Uterus (tissue), 4 donors: ENCODE data around the gene UTP20. TPM values are rescaled to one million over a fixed set of nuclear protein-coding genes. Genes with fewer than 3 reads are reported as not detected.
"Not testable (repeated sequence)": the region's sequence is repeated elsewhere in the genome, so short reads cannot be mapped to it uniquely, and the experiment has no call there.

ENCODE experiments used
- DNase-seq, 2 donors: peaks; one replicate each; pipeline ENCODE4 v3.0.0-alpha.2; 2019 to 2020
- H3K27ac ChIP-seq, 2 donors: fragments of 200-600 bp; sonication (generic); 1 replicate in 1 of 2; 2 replicates in 1 of 2; pipeline ENCODE4 v1.5.1; 2016 to 2018
- H3K27me3 ChIP-seq, 2 donors: fragments of 200-600 bp; sonication (generic); one replicate each; pipeline ENCODE4 v1.5.1; 2018 to 2019; ENCODE audit warnings: control low read depth in 1 of 2
- H3K36me3 ChIP-seq, 2 donors: fragments of 200-600 bp; sonication (generic); one replicate each; pipeline ENCODE4 v1.5.1; 2019; ENCODE audit warnings: control low read depth in 1 of 2
- H3K4me1 ChIP-seq, 2 donors: fragments of 200-600 bp; sonication (generic); one replicate each; pipeline ENCODE4 v1.5.1; 2018 to 2019; ENCODE audit warnings: control low read depth in 1 of 2
- H3K4me3 ChIP-seq, 2 donors: fragments of 200-600 bp; sonication (generic); 1 replicate in 1 of 2; 2 replicates in 1 of 2; pipeline ENCODE4 v1.5.1; 2018 to 2019; ENCODE audit warnings: mild to moderate bottlenecking in 1 of 2
- H3K9me3 ChIP-seq, 2 donors: fragments of 200-600 bp; sonication (generic); one replicate each; pipeline ENCODE4 v1.5.1; 2019; ENCODE audit warnings: control low read depth in 1 of 2
- CTCF ChIP-seq, 4 experiments: fragments of 200-600 bp in 2 of 4; fragments of 450-650 bp in 2 of 4; sonication (generic) in 2 of 4; IDR thresholded peaks; one replicate each; pipeline ENCODE4 v1.5.1; 2016 to 2019; ENCODE audit warnings: antibody characterized with exemption in 4 of 4, mild to moderate bottlenecking in 2 of 4, moderate library complexity in 1 of 4
- POLR2A ChIP-seq, 2 donors: fragments of 450-650 bp; IDR thresholded peaks; one replicate each; pipeline ENCODE4 v1.6.1; 2016; ENCODE audit warnings: antibody characterized with exemption in 2 of 2, mild to moderate bottlenecking in 1 of 2, moderate library complexity in 1 of 2
- intact Hi-C: fragments of 100-400 bp; cut with DNase I; formaldehyde crosslinking; loops from one replicate; pipeline ENCODE4 v1.15.1; 2023; ENCODE audit warnings: low total_unique reads
- total RNA-seq, 4 donors: library from RNA; depleted of rRNA in 3 of 4; stranded (reverse); fragments of >200 nt in 3 of 4; gene quantifications; one replicate each; pipeline versions ENCODE4 v1.1.0 to v1.2.4, GENCODE V29; 2014 to 2023
- donor health status: DM: yes; HTN: yes; CAD: no.

The UTP20 gene
- total RNA-seq, 4 donors from 2014 or later = 8.2 to 32.7 (median 16.2) TPM

- no peak for TF ChIP-seq POLR2A (IDR thresholded peaks at IDR 0.05)
- TF ChIP-seq CTCF (IDR thresholded peaks at IDR 0.05) = no peak
- Histone ChIP-seq H3K9me3 (no peaks in the 10 kb centered on the region), H3K4me1 (no peaks in the 10 kb centered on the region), H3K36me3 (no peaks in the 10 kb centered on the region), H3K27ac (no peak overlapping the region), H3K4me3 (no peak overlapping the region), H3K27me3 (no peaks in the 10 kb centered on the region)
- intact Hi-C loops = no loop called here
- no peak for DNase-seq
These were observed 92.5 kb downstream of the UTP20 start for GRCh38 chr12:101372431-101372830.

GRCh38 chr12:101375573-101375972, 95.7 kb downstream of the UTP20 start:
- no peaks in the 10 kb centered on the region for H3K36me3 ChIP-seq
- DNase-seq = no peak
- no peak overlapping the region for H3K27ac ChIP-seq
- no peaks in the 10 kb centered on the region for H3K4me1 ChIP-seq
- TF ChIP-seq POLR2A (IDR thresholded peaks at IDR 0.05) (no peak), CTCF (IDR thresholded peaks at IDR 0.05) (no peak)
- no peak overlapping the region for H3K4me3 ChIP-seq
- no peaks in the 10 kb centered on the region for H3K27me3 ChIP-seq
- H3K9me3 ChIP-seq = no peaks in the 10 kb centered on the region
- intact Hi-C loops = no loop called here

GRCh38 chr12:101379149-101379548, 99.2 kb downstream of the UTP20 start:
- no peaks in the 10 kb centered on the region for H3K9me3 ChIP-seq
- H3K27ac ChIP-seq = no peak overlapping the region
- H3K4me3 ChIP-seq = no peak overlapping the region
- intact Hi-C loops = no loop called here
- no peaks in the 10 kb centered on the region for H3K4me1 ChIP-seq
- no peak for DNase-seq
- H3K27me3 ChIP-seq = no peaks in the 10 kb centered on the region
- TF ChIP-seq CTCF (IDR thresholded peaks at IDR 0.05) (no peak), POLR2A (IDR thresholded peaks at IDR 0.05) (no peak)
- H3K36me3 ChIP-seq = no peaks in the 10 kb centered on the region

- H3K27me3 ChIP-seq, H3K27ac ChIP-seq, H3K4me3 ChIP-seq, intact Hi-C loops, H3K36me3 ChIP-seq, H3K9me3 ChIP-seq, DNase-seq, H3K4me1 ChIP-seq: not testable (repeated sequence)
These were observed 111.3 kb downstream of the UTP20 start for GRCh38 chr12:101391181-101391580.

GRCh38 chr12:101407049-101407435, 127.1 kb downstream of the UTP20 start:
- Histone ChIP-seq H3K36me3 (no peaks in the 10 kb centered on the region), H3K4me3 (peak overlapping the region; percentile 66 to 96), H3K27ac (peak overlapping the region; percentile 92), H3K9me3 (no peaks in the 10 kb centered on the region), H3K27me3 (no peaks in the 10 kb centered on the region), H3K4me1 (peaks cover 0 to 6% of the 10 kb centered on the region in 2 donors)
- TF ChIP-seq POLR2A (IDR thresholded peaks at IDR 0.05) (no peak), CTCF (IDR thresholded peaks at IDR 0.05) (no peak)
- DNase-seq = peak in 1 of 2 donors; percentile 17
- intact Hi-C loops = no loop called here
